ENCODE measurements around the gene ZNF648. TPM values are rescaled to one million over a fixed set of nuclear protein-coding genes. Genes with fewer than 3 reads are reported as not detected.

Gene ZNF648
- total and polyA plus RNA-seq, 10 of the 15 experiments (the other 5 are each of a cell fraction or from before 2014, with no cell fraction given), result 0.05 TPM; not detected in 9

GRCh38 chr1:182064611-182065010, 3.1 kb upstream of the ZNF648 start:
- ChIA-PET POLR2A (no interaction called here), CTCF (interaction anchor here (0.8 to 3.5 kb wide), 3 partner anchors 11 to 20 kb away, joined by 3 to 20 read pairs (median 3); no protein-coding TSS in a partner anchor), RAD21 (ENCODE audit: unreplicated experiment) (interaction anchor here (1.1 kb wide), 1 partner anchor 10 kb away, joined by 3 read pairs; no protein-coding TSS in a partner anchor), SMC1A (ENCODE audit: uncharacterized antibody, unreplicated experiment) (no interaction called here)
- no peak for DNase-seq (ENCODE audit: low read depth, low spot score)
- 14% methylated on average over 3 of the region's 3 CpGs for WGBS (ENCODE audit: insufficient coverage, insufficient replicate concordance, low lambda C conversion rate, missing lambda C conversion rate)
- in situ Hi-C loops (cut with MboI) (no loop called here), intact Hi-C loops (cut with micrococcal nuclease; ENCODE audit: unreplicated experiment) (no loop called here)
- no peak overlapping the region for H3K9ac ChIP-seq (ENCODE audit: control insufficient read depth, insufficient read depth, low read length)
- no peak overlapping the region for H2AFZ ChIP-seq (ENCODE audit: control insufficient read depth, low read depth, low read length)
- no peak overlapping the region for H3K4me3 ChIP-seq
- peaks cover 0 to 1% of the 10 kb centered on the region in 2 experiments; a peak in 2 of 4 replicates for H3K27me3 ChIP-seq (replicated peaks in 1 of 2; ENCODE audit: control insufficient read depth in 2 of 2, insufficient read depth in 2 of 2, low read length in 1 of 2)
- TF ChIP-seq HCFC1 (IDR thresholded peaks at IDR 0.05; ENCODE audit: low read length) (no peak), CHD1 (IDR thresholded peaks at IDR 0.05; ENCODE audit: low read depth, low read length) (no peak)
- H3K36me3 ChIP-seq (ENCODE audit: control insufficient read depth in 2 of 2, insufficient read depth in 2 of 2, low read length in 1 of 2), result no peaks in the 10 kb centered on the region
- H3K27ac ChIP-seq (ENCODE audit: control insufficient read depth, insufficient read depth), result no peak overlapping the region
- no peak for ATAC-seq
- FAIRE-seq, result no peak
- H3K4me1 ChIP-seq (ENCODE audit: control insufficient read depth, insufficient read depth, low read length), result no peaks in the 10 kb centered on the region
- no peak overlapping the region for H3K4me2 ChIP-seq (ENCODE audit: control insufficient read depth, insufficient read depth)
- BruUV-seq (replicated peaks), result no TSS peak
- H3K79me2 ChIP-seq (ENCODE audit: control insufficient read depth, insufficient read depth, low read length), result no peaks in the 10 kb centered on the region
- no peaks in the 10 kb centered on the region for H3K9me3 ChIP-seq (replicated peaks; ENCODE audit: control insufficient read depth, insufficient read depth, low read length)
- H4K20me1 ChIP-seq (ENCODE audit: control insufficient read depth, insufficient read depth), result no peaks in the 10 kb centered on the region

- DNase-seq (ENCODE audit: low read depth, low spot score) (no peak), ATAC-seq (no peak), FAIRE-seq (no peak)
- intact Hi-C loops (cut with micrococcal nuclease; ENCODE audit: unreplicated experiment), result no loop called here
- 21% methylated on average over 1 of the region's 1 CpG for WGBS (ENCODE audit: insufficient coverage, insufficient replicate concordance, low lambda C conversion rate, missing lambda C conversion rate)
- ChIA-PET CTCF (interaction anchor here (3.5 kb wide), 1 partner anchor 8 kb away, joined by 20 read pairs; no protein-coding TSS in a partner anchor), POLR2A (no interaction called here), SMC1A (ENCODE audit: uncharacterized antibody, unreplicated experiment) (no interaction called here), RAD21 (ENCODE audit: unreplicated experiment) (no interaction called here)
- Histone ChIP-seq H3K27me3 (replicated peaks in 1 of 2; ENCODE audit: control insufficient read depth in 2 of 2, insufficient read depth in 2 of 2, low read length in 1 of 2) (peaks cover 3% of the 10 kb centered on the region in 2 experiments; a peak in 2 of 4 replicates), H2AFZ (ENCODE audit: control insufficient read depth, low read depth, low read length) (no peak overlapping the region), H3K4me3 (no peak overlapping the region), H3K4me1 (ENCODE audit: control insufficient read depth, insufficient read depth, low read length) (no peaks in the 10 kb centered on the region), H4K20me1 (ENCODE audit: control insufficient read depth, insufficient read depth) (no peaks in the 10 kb centered on the region; the same call in 1 of the 2 replicates), H3K79me2 (ENCODE audit: control insufficient read depth, insufficient read depth, low read length) (no peaks in the 10 kb centered on the region), H3K9me3 (replicated peaks; ENCODE audit: control insufficient read depth, insufficient read depth, low read length) (no peaks in the 10 kb centered on the region), H3K9ac (ENCODE audit: control insufficient read depth, insufficient read depth, low read length) (no peak overlapping the region), H3K27ac (ENCODE audit: control insufficient read depth, insufficient read depth) (no peak overlapping the region), H3K36me3 (ENCODE audit: control insufficient read depth in 2 of 2, insufficient read depth in 2 of 2, low read length in 1 of 2) (no peaks in the 10 kb centered on the region), H3K4me2 (ENCODE audit: control insufficient read depth, insufficient read depth) (no peak overlapping the region)
- no TSS peak for BruUV-seq (replicated peaks)
- in situ Hi-C loops (cut with MboI), result no loop called here
- no peak for TF ChIP-seq JUND (IDR thresholded peaks at IDR 0.05; ENCODE audit: low read depth, low read length)
- TF ChIP-seq NR2F1 (conservative IDR thresholded peaks at IDR 0.05), result no peak
- no peak for TF ChIP-seq CTCF (IDR thresholded peaks at IDR 0.05 in 2 of 3, conservative IDR thresholded peaks at IDR 0.05 in 1 of 3; ENCODE audit: control insufficient read depth in 2 of 3, extremely low read depth in 1 of 3, insufficient read depth in 1 of 3, low read depth in 3 of 3, low read length in 3 of 3)
- TF ChIP-seq ZBTB11 (CRISPR knock-in tag; IDR thresholded peaks at IDR 0.05), result no peak
- TF ChIP-seq EP300 (IDR thresholded peaks at IDR 0.05; ENCODE audit: borderline replicate concordance in 1 of 2, control insufficient read depth in 1 of 2, low read depth in 2 of 2, low read length in 2 of 2), result no peak
- TF ChIP-seq ZBED1 (IDR thresholded peaks at IDR 0.05; ENCODE audit: borderline replicate concordance), result no peak
- no peak for TF ChIP-seq BHLHE40 (IDR thresholded peaks at IDR 0.05; ENCODE audit: borderline replicate concordance in 1 of 2, low read depth in 2 of 2, low read length in 1 of 2)
- TF ChIP-seq ELK1 (IDR thresholded peaks at IDR 0.05; ENCODE audit: low read depth, low read length), result no peak
Measured at GRCh38 chr1:182062223-182062622, 711 bp upstream of the ZNF648 start.

All from GM12878 (cell line).